Esophagus (tissue), 2 donors: Measurements from ENCODE around the gene JUND. TPM values are rescaled to one million over a fixed set of nuclear protein-coding genes. Genes with fewer than 3 reads are reported as not detected.

Source experiments
- H3K27ac ChIP-seq, 2 donors: one replicate each; pipeline ENCODE4 v1.5.1; 2013; ENCODE audit warnings: low read depth in 2 of 2, mild to moderate bottlenecking in 2 of 2, inconsistent platforms in 1 of 2, low read length in 1 of 2, moderate library complexity in 1 of 2
- H3K27me3 ChIP-seq, 2 donors: one replicate each; pipeline ENCODE4 v1.6.1; 2013; ENCODE audit warnings: low read length in 2 of 2, control low read depth in 1 of 2, mild to moderate bottlenecking in 1 of 2; ENCODE audit not compliant: insufficient read depth in 2 of 2, control insufficient read depth in 1 of 2
- H3K36me3 ChIP-seq, 2 donors: one replicate each; pipeline ENCODE4 v1.6.1; 2013; ENCODE audit warnings: low read length in 1 of 2; ENCODE audit not compliant: control insufficient read depth in 2 of 2, insufficient read depth in 2 of 2
- H3K4me1 ChIP-seq, 2 donors: one replicate each; pipeline ENCODE4 v1.6.1; 2013; ENCODE audit warnings: low read length in 1 of 2; ENCODE audit not compliant: control insufficient read depth in 2 of 2, insufficient read depth in 2 of 2
- H3K4me3 ChIP-seq, 2 donors: one replicate each; pipeline ENCODE4 v1.5.1; 2013; ENCODE audit warnings: low read length in 2 of 2, mild to moderate bottlenecking in 2 of 2, low read depth in 1 of 2, moderate library complexity in 1 of 2
- H3K9me3 ChIP-seq, 2 donors: one replicate each; pipeline ENCODE4 v1.6.1; 2013; ENCODE audit warnings: mild to moderate bottlenecking in 2 of 2, low read depth in 1 of 2, low read length in 1 of 2, moderate library complexity in 1 of 2; ENCODE audit not compliant: control insufficient read depth in 2 of 2, insufficient read depth in 1 of 2
- WGBS, 2 donors: extraction: QIAGEN DNeasy Blood & Tissue Kit; methylation state at CpG; one replicate each; pipeline ENCODE4 v1.1.7; 2013; 5-methylcytosine and 5-hydroxymethylcytosine counted together
- polyA plus RNA-seq, 2 donors: library from polyadenylated mRNA; stranded (reverse); fragments of 200-250 nt; gene quantifications; one replicate each; pipeline ENCODE4 v1.2.3, GENCODE V29; 2013
- donor health status: healthy with polysubstance abuse.
- donor health status: Bipolar disorder and iron deficiency.

JUND gene
- polyA plus RNA-seq, 2 donors: 57.9 to 84.5 TPM

DNA sequence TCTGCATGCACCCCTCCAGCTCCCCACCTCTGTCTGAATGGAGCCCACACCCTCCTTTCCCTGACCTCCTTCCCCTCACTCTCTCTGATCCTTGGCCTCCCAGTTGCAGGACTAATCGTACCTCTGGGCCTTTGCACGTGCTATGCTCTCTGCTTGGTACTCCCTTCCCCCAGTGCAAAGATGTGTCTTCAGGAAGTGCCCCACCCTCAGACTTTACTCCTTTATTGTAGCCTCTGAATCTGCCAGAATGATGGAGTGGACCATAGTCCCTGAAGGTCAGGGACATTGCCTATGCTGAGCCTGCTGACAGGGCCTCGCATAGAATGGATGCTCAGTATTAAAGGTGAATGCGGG is 1.3 kb upstream of the JUND start:
- peaks cover 0 to 12% of the 10 kb centered on the region in 2 donors for H3K36me3 ChIP-seq
- peaks cover 5 to 18% of the 10 kb centered on the region in 2 donors for H3K4me1 ChIP-seq
- peak overlapping the region; percentile 96 to 99 for H3K27ac ChIP-seq
- H3K9me3 ChIP-seq: no peaks in the 10 kb centered on the region
- no peaks in the 10 kb centered on the region for H3K27me3 ChIP-seq
- peak overlapping the region in 1 of 2 donors; percentile 44 for H3K4me3 ChIP-seq
- 51 to 54% methylated on average over 4 of the region's 4 CpGs for WGBS, 2 donors

GRCh38 chr19:18282021-18282787 is 782 bp upstream of the JUND start:
- 1 to 3% methylated on average over 19 to 26 of the region's 27 CpGs for WGBS, 2 donors
- Histone ChIP-seq H3K4me3 (peak overlapping the region; percentile 25 to 44), H3K4me1 (peaks cover 5 to 17% of the 10 kb centered on the region in 2 donors)

DNA sequence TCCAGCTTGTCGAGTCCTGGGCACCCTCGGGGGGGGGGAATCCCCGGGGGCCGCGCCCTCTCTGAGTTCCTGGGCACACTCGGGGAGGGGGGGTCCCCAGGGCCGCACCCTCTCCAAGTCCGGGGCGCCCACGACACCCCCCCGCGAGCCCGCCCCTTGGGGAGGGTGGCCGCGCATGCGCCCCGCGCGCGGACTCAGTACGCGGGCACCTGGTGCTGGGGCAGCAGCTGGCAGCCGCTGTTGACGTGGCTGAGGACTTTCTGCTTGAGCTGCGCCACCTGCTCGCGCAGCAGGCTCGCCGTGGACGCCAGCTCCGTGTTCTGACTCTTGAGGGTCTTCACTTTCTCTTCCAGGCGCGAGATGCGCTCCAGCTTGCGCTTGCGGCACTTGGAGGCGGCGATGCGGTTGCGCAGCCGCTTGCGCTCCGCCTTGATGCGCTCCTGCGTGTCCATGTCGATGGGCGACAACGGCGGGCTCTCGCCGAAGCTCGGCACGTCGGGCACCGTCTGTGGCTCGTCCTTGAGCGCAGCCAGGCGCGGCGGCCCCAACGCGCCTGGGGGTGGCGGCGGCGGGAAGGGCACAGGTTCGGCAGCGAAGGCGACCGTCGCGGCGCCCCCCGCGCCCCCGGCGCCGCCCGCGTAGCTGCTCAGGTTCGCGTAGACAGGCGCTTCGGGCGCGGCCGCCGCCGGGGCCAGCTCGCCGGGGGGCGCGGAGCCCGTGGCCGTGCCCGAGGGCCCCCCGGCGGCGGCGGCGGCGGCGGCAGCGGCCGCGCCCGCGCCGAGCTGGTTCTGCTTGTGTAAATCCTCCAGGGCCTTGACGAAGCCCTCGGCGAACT is 958 bp downstream of the JUND start:
- H3K4me1 ChIP-seq: peaks cover 2 to 16% of the 10 kb centered on the region in 2 donors
- H3K27me3 ChIP-seq: no peaks in the 10 kb centered on the region
- peaks cover 0 to 12% of the 10 kb centered on the region in 2 donors for H3K36me3 ChIP-seq
- H3K27ac ChIP-seq: peak overlapping the region; percentile 100
- H3K4me3 ChIP-seq: peak overlapping the region; percentile 67 to 99
- H3K9me3 ChIP-seq: no peaks in the 10 kb centered on the region
- 0 to 1% methylated on average over 65 to 111 of the region's 111 CpGs for WGBS, 2 donors

More at GRCh38 chr19:18282021-18282787, 782 bp upstream of the JUND start:
- peak overlapping the region; percentile 96 to 99 for H3K27ac ChIP-seq
- no peaks in the 10 kb centered on the region for H3K27me3 ChIP-seq
- H3K9me3 ChIP-seq: no peaks in the 10 kb centered on the region
- peaks cover 0 to 12% of the 10 kb centered on the region in 2 donors for H3K36me3 ChIP-seq

DNA sequence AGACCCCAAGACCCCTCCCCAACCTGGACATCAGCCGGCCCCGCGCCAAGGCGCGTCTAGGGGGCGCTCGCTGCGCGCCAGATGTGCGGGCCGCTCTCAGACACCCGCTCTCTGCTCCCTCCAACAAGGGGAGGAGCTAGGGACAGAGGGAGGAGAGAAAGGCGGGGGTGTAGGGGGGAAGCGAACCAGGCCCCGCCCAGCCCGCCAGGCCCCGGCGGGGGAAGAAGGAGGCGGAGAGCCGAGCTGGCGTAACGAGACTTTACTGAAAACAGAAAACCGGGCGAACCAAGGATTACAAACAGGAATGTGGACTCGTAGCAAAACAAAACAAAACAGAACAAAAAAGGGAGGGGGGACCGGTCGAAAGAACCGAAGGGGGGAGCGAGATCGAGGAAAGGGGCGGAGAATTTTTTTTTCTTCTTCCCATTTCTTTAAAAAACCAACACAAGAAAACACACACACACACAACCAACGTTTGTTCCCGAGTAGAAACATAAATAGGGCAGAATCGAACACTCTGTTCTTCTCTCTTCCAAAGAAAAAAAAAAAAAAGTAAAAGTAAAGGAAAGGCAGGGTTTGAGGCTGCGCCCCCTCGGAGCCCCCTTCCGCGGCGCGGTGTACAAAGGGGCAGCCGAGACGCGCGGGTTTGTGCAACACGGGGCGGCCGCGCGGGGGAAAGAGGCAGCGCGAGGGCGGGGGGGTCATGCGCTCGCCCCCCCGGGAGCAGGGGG is 1.7 kb downstream of the JUND start:
- WGBS, 2 donors: 0 to 1% methylated on average over 42 to 55 of the region's 55 CpGs
- Histone ChIP-seq H3K27ac (peak overlapping the region; percentile 100), H3K4me3 (peak overlapping the region; percentile 67 to 99), H3K36me3 (peaks cover 0 to 12% of the 10 kb centered on the region in 2 donors), H3K9me3 (no peaks in the 10 kb centered on the region), H3K27me3 (no peaks in the 10 kb centered on the region), H3K4me1 (peaks cover 2 to 16% of the 10 kb centered on the region in 2 donors)

GRCh38 chr19:18279266-18279515 is 2.2 kb downstream of the JUND start:
- Histone ChIP-seq H3K4me1 (peaks cover 2 to 14% of the 10 kb centered on the region in 2 donors), H3K9me3 (no peaks in the 10 kb centered on the region), H3K27ac (peak overlapping the region; percentile 100), H3K27me3 (no peaks in the 10 kb centered on the region), H3K36me3 (peaks cover 0 to 12% of the 10 kb centered on the region in 2 donors), H3K4me3 (peak overlapping the region; percentile 48 to 67)
- 0 to 1% methylated on average over 5 of the region's 5 CpGs for WGBS, 2 donors

GRCh38 chr19:18278521-18279265 is 2.7 kb downstream of the JUND start:
- whole genome bisulfite sequencing, 2 donors: 54 to 60% methylated on average over 10 of the region's 10 CpGs
- no peaks in the 10 kb centered on the region for H3K27me3 ChIP-seq
- H3K27ac ChIP-seq: peak overlapping the region; percentile 100
- no peaks in the 10 kb centered on the region for H3K9me3 ChIP-seq
- H3K4me1 ChIP-seq: peaks cover 2 to 14% of the 10 kb centered on the region in 2 donors
- peaks cover 0 to 12% of the 10 kb centered on the region in 2 donors for H3K36me3 ChIP-seq
- peak overlapping the region; percentile 48 to 67 for H3K4me3 ChIP-seq

DNA sequence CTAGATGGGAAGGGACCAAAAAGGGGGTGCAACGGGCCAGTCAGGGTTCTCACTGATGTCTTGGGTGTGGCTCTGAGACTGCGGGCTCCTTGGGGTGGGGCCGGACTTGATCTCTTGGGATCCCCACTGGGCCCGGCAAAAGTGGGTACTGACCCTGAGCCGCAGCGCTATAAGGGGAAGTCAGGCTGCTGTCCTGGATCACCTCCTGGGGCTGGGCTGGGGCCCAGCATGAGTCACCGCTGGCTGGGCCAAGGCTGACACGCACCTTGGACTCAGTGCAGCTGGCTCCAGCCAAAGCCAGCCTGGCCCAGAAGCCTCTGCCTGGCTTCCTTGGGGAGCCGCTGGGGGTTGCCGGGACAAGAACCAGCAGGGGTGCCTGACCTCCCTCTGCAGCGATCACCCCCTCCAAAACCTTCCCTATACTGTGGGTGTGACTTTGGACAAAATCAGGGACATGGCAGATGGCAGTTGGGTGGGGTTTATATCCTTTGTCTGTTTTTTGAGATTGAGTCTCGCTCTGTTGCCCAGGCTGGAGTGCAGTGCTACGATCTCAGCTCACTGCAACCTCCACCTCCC is 6.6 kb downstream of the JUND start:
- WGBS, 2 donors: 17 to 21% methylated on average over 13 of the region's 13 CpGs
- Histone ChIP-seq H3K4me3 (no peak overlapping the region), H3K27ac (peak overlapping the region; percentile 68 to 89), H3K36me3 (peaks cover 0 to 9% of the 10 kb centered on the region in 2 donors), H3K27me3 (no peaks in the 10 kb centered on the region), H3K4me1 (peaks cover 2 to 14% of the 10 kb centered on the region in 2 donors), H3K9me3 (no peaks in the 10 kb centered on the region)

GRCh38 chr19:18274219-18274780 is 7.1 kb downstream of the JUND start, which contains the start of gene IQCN:
IQCN (minus strand) TSS chr19:18274452; CDS start chr19:18269478, 4,974 bp downstream.
- Histone ChIP-seq H3K27ac (peak within 1 kb of the TSS; percentile 68 to 89), H3K4me1 (peaks cover 2 to 14% of the 10 kb centered on the region in 2 donors), H3K4me3 (no peak within 1 kb of the TSS), H3K27me3 (no peaks in the 10 kb centered on the region), H3K36me3 (peaks cover 0 to 9% of the 10 kb centered on the region in 2 donors), H3K9me3 (no peaks in the 10 kb centered on the region)
- WGBS, 2 donors: 65 to 68% methylated on average over 9 of the region's 9 CpGs
